HEK293T (cell line): ENCODE results near the gene CTXN3.

Source experiments
- CTCF ChIA-PET: fragments of 350-600 bp; formaldehyde crosslinking; extraction: SDS; loops from one replicate; lab custom pipeline; 2021; ENCODE audit warnings: antibody characterized with exemption, inconsistent platforms; lab: Yijun Ruan, JAX
- POLR2A ChIA-PET: fragments of 350-600 bp; formaldehyde crosslinking; extraction: SDS; loops from one replicate; lab custom pipeline; 2020; ENCODE audit warnings: antibody characterized with exemption, inconsistent platforms; lab: Yijun Ruan, JAX
- DNase-seq: peaks from one replicate; pipeline ENCODE4 v3.0.0; 2012; ENCODE audit warnings: mixed read lengths; ENCODE audit errors: extremely low spot score
- ARNT ChIP-seq: fragments of 450-650 bp; IDR thresholded peaks from 2 replicates; pipeline ENCODE4 v1.6.1; 2017; ENCODE audit warnings: mild to moderate bottlenecking
- BHLHE40 ChIP-seq: fragments of 450-650 bp; IDR thresholded peaks from 2 replicates; pipeline ENCODE4 v1.6.1; 2016; ENCODE audit warnings: mild to moderate bottlenecking, moderate library complexity, borderline replicate concordance
- CTBP1 ChIP-seq: fragments of 450-650 bp; IDR thresholded peaks from 2 replicates; pipeline ENCODE4 v1.6.1; 2016; ENCODE audit warnings: borderline replicate concordance
- ELF4 ChIP-seq: fragments of 450-650 bp; IDR thresholded peaks from 2 replicates; pipeline ENCODE4 v1.6.1; 2017; ENCODE audit warnings: antibody characterized with exemption
- FOXA1 ChIP-seq: fragments of 450-650 bp; IDR thresholded peaks from 2 replicates; pipeline ENCODE4 v1.6.1; 2016; ENCODE audit warnings: mild to moderate bottlenecking
- FOXK2 ChIP-seq: fragments of 450-650 bp; IDR thresholded peaks from 2 replicates; pipeline ENCODE4 v1.6.1; 2016; ENCODE audit warnings: mild to moderate bottlenecking
- FOXM1 ChIP-seq: fragments of 450-650 bp; IDR thresholded peaks from 2 replicates; pipeline ENCODE4 v1.6.1; 2017; ENCODE audit warnings: mild to moderate bottlenecking, borderline replicate concordance
- HDGF ChIP-seq: fragments of 450-650 bp; IDR thresholded peaks from 2 replicates; pipeline ENCODE4 v1.6.1; 2017; ENCODE audit warnings: antibody characterized with exemption, borderline replicate concordance
- L3MBTL2 ChIP-seq: fragments of 450-650 bp; conservative IDR thresholded peaks from 2 replicates; pipeline ENCODE4 v1.6.1; 2016; ENCODE audit warnings: mild to moderate bottlenecking
- LEF1 ChIP-seq: fragments of 450-650 bp; IDR thresholded peaks from 2 replicates; pipeline ENCODE4 v1.6.1; 2017; ENCODE audit warnings: mild to moderate bottlenecking, borderline replicate concordance
- NFRKB ChIP-seq: fragments of 450-650 bp; IDR thresholded peaks from 2 replicates; pipeline ENCODE4 v1.6.1; 2016; ENCODE audit warnings: mild to moderate bottlenecking, moderate library complexity
- SP1 ChIP-seq: fragments of 450-650 bp; IDR thresholded peaks from 2 replicates; pipeline ENCODE4 v1.6.1; 2017
- SUZ12 ChIP-seq: fragments of 450-650 bp; IDR thresholded peaks from 2 replicates; pipeline ENCODE4 v1.6.1; 2016; ENCODE audit warnings: mild to moderate bottlenecking
- TARDBP ChIP-seq: fragments of 450-650 bp; IDR thresholded peaks from 2 replicates; pipeline ENCODE4 v1.6.1; 2016
- ZNF384 ChIP-seq: fragments of 450-650 bp; IDR thresholded peaks from 2 replicates; pipeline ENCODE4 v1.6.1; 2016
- TF ChIP-seq, protein P1 (sequence below): fragments of 450-650 bp; IDR thresholded peaks from 2 replicates; pipeline ENCODE4 v1.6.1; 2016

Gene CTXN3

DNA sequence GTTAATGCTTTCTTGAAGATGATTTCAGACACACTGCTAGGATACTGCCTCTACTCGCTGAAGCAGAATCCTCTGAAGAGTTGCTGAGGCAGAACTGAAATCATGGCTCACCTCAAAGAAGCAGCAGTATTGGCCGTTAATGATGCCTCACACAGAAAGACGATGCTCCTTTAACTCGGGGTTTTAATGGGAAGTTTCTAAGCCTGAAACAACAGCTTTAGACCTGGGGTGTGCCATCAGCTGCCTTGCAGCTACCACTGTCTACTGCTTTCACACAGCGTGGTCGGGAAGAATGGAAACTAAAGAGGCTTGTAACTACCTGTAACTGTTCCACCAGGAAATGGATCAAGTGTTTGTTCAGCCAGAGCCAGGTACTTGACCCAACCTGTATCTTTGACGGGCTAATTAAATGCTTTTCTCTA, at the start of gene CTXN3:
Gene CTXN3 (plus strand): TSS at position 65 of the 422 bp plus-strand sequence. CDS start 8,440 bp downstream, outside the sequence.
- ChIA-PET POLR2A (no interaction called here), CTCF (no interaction called here)
- no peak for DNase-seq
- TF ChIP-seq NFRKB (no peak), BHLHE40 (no peak), FOXA1 (no peak)

DNA sequence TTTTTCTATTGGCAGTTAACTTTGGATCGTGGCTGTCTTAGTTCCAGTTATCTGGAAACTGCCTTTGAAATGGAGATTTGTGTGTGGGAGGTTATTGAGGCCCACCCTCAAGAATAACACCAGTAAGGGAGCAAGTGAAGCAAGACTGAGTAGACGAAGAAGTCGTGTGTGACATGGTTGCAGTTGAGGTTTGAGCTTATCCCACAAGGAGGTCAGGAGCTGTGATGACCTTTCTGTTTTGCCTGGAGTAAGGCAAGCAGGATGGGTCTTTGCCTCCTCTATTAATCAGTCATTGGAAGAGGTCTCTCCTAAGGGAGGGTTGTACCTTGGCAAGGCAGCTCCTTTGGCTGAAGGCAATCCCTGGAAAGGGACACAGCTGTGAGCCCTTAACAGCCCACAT, 49.6 kb upstream of the CTXN3 start:
- TF ChIP-seq, protein P1, sequence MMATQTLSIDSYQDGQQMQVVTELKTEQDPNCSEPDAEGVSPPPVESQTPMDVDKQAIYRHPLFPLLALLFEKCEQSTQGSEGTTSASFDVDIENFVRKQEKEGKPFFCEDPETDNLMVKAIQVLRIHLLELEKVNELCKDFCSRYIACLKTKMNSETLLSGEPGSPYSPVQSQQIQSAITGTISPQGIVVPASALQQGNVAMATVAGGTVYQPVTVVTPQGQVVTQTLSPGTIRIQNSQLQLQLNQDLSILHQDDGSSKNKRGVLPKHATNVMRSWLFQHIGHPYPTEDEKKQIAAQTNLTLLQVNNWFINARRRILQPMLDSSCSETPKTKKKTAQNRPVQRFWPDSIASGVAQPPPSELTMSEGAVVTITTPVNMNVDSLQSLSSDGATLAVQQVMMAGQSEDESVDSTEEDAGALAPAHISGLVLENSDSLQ, result no peak
- no peak for TF ChIP-seq FOXK2
- TF ChIP-seq FOXM1, result no peak
- TF ChIP-seq SUZ12, result no peak
- TF ChIP-seq CTBP1, result no peak
- no peak for TF ChIP-seq ARNT
- no peak for TF ChIP-seq HDGF
- no peak for TF ChIP-seq SP1
- no peak for TF ChIP-seq L3MBTL2
- TF ChIP-seq ZNF384, result no peak
- no peak for TF ChIP-seq TARDBP
- TF ChIP-seq ELF4, result no peak
- TF ChIP-seq BHLHE40, result no peak
- no peak for TF ChIP-seq FOXA1
- TF ChIP-seq LEF1, result no peak
- TF ChIP-seq NFRKB, result no peak
- ChIA-PET POLR2A (no interaction called here), CTCF (no interaction called here)
- no peak for DNase-seq

DNA sequence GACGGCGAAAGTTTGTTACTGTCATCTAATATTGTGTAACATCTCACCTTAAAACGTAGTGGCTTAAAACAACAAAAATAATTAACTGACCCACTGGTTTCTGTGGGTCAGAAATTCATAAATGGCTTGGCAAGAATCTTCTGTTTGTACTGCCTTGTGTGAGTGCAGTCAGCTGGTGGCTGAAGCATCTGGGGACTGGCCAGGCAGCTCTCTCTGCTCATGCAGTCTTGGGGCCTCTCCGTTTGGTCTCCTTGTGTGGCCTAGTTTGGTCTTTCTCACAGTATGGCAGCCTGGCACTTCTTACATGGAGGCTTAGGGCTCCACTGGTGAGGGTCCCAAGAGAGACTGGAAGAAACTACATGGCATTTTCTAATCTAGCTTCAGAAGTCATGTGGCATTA, 49.0 kb upstream of the CTXN3 start:
- ChIA-PET POLR2A (no interaction called here), CTCF (interaction anchor here (0.6 kb wide), 2 partner anchors 46 to 1463 kb away, joined by 3 read pairs; no protein-coding TSS in a partner anchor)
- TF ChIP-seq LEF1 (no peak), ARNT (no peak), L3MBTL2 (no peak), ZNF384 (no peak), BHLHE40 (no peak), ELF4 (no peak), FOXK2 (no peak), CTBP1 (no peak), NFRKB (no peak), FOXA1 (no peak), HDGF (no peak), TARDBP (no peak), FOXM1 (no peak), SP1 (no peak), SUZ12 (no peak)
- TF ChIP-seq, protein P1, result no peak
- DNase-seq, result no peak

DNA sequence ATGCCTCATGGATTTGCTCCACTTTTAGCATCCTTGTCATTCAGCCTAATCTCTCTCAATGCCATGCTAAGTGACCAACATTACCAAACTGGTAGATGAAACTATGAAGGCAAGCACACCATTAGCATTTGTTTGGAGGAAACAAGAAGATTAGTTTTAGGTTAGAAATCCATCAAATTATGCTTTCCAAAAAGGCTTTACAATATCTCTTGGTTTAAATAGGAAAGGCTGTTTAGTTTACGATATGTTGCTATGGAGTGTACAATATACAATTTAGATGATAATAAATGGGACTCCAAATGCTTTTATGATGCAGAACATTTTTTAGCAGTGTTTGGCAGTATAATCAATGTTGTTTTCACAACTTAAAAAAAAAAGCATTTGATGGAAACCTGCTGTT, 47.8 kb upstream of the CTXN3 start:
- CTCF ChIA-PET, result no interaction called here
- POLR2A ChIA-PET, result interaction anchor here (0.6 kb wide), 1 partner anchor 422 kb away, joined by 3 read pairs; no protein-coding TSS in a partner anchor
- no peak for DNase-seq
- TF ChIP-seq LEF1 (no peak), NFRKB (no peak), TARDBP (no peak), ARNT (no peak), BHLHE40 (no peak), FOXK2 (no peak), SP1 (no peak), L3MBTL2 (no peak)
- TF ChIP-seq, protein P1, result no peak

DNA sequence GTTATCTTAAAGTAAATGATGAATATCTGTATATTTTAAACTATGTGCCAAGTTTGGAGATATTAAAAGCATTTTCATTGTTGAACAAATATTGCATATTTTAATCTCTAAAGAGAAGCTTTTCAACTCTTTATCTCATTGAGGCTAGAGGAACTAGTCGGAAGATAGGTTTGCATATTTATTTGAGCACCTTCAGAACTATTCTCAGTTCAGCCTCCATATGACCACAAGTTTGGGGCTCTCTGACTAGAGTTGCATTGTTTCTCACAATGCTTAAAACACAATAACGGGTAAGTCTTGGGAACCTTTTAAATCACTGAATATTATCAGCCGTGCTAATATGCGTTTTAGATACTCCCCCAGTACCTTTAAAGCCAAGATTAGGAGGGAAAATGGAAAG, 47.3 kb upstream of the CTXN3 start:
- TF ChIP-seq LEF1 (no peak), BHLHE40 (no peak), FOXA1 (no peak), TARDBP (no peak), CTBP1 (no peak), HDGF (no peak), L3MBTL2 (no peak), FOXK2 (no peak), SP1 (no peak), SUZ12 (no peak), ZNF384 (no peak), FOXM1 (no peak), ELF4 (no peak), NFRKB (no peak)
- TF ChIP-seq, protein P1, result no peak
- ChIA-PET POLR2A (no interaction called here), CTCF (no interaction called here)
- DNase-seq, result no peak

DNA sequence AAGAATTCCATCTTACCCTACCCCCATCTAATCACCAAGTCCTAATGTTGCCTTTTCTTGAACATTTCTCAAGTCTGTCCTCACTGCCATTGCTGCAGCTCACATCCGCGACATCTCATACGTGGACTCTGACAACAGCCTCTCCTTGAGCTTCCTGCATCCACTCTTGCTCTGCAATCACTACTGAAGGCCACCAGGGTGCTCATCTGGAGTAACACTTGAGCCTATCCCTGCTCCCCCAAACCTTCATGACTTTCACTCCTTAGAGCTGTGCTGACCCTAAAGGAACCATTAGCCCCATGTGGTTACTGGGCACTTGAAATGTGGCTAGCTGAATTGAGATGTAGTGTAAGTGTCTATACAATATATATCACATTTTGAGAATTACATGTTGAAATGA, 46.4 kb upstream of the CTXN3 start:
- DNase-seq, result no peak
- no peak for TF ChIP-seq FOXM1
- TF ChIP-seq ZNF384, result no peak
- no peak for TF ChIP-seq HDGF
- no peak for TF ChIP-seq TARDBP
- no peak for TF ChIP-seq FOXA1
- TF ChIP-seq CTBP1, result no peak
- TF ChIP-seq ARNT, result no peak
- TF ChIP-seq BHLHE40, result no peak
- TF ChIP-seq NFRKB, result no peak
- TF ChIP-seq SP1, result no peak
- no peak for TF ChIP-seq L3MBTL2
- POLR2A ChIA-PET, result no interaction called here
- CTCF ChIA-PET, result no interaction called here
